ENCODE results near the gene CEP295NL. TPM values are rescaled to one million over a fixed set of nuclear protein-coding genes. Genes with fewer than 3 reads are reported as not detected.
A peak's percentile ranks its signal among the peaks of the same experiment; 100 is the strongest.

CEP295NL gene
- total and polyA plus RNA-seq, 9 donors = 0.25 to 8.0 (median 4.4) TPM

DNA sequence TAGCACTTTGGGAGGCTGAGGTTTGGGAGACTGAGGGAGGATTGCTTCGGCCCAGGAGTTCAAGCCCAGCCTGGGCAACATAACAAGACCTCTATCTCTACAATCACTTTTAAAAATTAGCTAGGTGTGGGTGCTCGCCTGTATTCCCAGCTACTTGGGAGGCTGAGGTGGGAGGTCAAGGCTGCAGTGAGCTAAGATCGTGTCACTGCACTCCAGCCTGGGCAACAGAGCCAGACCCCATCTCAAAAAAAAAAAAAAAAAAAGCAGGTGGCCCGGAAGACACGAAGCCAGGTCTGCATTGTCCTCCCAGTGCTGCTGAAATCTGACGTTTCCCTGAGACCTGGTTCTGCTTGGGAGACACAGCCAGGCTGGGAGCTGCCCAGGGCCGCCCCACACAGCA, 41.0 kb upstream of the CEP295NL start:
- H3K27me3 ChIP-seq = no peaks in the 10 kb centered on the region
- intact Hi-C loops (cut with DNase I) = no loop called here
- no peaks in the 10 kb centered on the region for H3K36me3 ChIP-seq
- no peak overlapping the region for H3K27ac ChIP-seq
- DNase-seq = no peak
- H3K4me1 ChIP-seq (ENCODE audit: insufficient read depth) = peaks cover 30% of the 10 kb centered on the region
- no peaks in the 10 kb centered on the region for H3K9me3 ChIP-seq
- WGBS, 3 donors = 81 to 85% (median 84%) methylated on average over 7 of the region's 7 CpGs
- no peak overlapping the region for H3K4me3 ChIP-seq
- TF ChIP-seq EP300 (IDR thresholded peaks at IDR 0.05) = no peak
- TF ChIP-seq, protein P1, sequence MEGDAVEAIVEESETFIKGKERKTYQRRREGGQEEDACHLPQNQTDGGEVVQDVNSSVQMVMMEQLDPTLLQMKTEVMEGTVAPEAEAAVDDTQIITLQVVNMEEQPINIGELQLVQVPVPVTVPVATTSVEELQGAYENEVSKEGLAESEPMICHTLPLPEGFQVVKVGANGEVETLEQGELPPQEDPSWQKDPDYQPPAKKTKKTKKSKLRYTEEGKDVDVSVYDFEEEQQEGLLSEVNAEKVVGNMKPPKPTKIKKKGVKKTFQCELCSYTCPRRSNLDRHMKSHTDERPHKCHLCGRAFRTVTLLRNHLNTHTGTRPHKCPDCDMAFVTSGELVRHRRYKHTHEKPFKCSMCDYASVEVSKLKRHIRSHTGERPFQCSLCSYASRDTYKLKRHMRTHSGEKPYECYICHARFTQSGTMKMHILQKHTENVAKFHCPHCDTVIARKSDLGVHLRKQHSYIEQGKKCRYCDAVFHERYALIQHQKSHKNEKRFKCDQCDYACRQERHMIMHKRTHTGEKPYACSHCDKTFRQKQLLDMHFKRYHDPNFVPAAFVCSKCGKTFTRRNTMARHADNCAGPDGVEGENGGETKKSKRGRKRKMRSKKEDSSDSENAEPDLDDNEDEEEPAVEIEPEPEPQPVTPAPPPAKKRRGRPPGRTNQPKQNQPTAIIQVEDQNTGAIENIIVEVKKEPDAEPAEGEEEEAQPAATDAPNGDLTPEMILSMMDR (IDR thresholded peaks at IDR 0.05) = no peak
- no peak for TF ChIP-seq POLR2A (IDR thresholded peaks at IDR 0.05)

DNA sequence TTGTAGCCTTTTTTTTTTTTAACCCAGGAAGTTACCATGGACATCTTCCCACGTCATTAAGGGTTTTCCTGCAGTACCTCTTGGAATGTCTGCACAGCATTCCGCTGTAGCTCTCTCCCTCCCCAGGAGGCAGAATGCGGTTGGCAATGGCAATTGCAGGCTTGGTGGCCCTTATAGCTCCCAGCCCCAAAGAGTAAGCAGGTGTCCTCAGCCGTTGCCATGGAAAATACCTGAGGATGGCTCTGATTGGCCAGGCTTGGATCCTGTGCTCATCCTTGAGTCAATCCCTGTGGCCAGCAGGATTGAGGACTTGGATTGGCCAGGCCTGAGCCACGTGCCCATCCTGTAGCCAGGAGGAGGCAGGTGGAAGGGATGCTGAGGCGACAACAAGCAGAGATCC, 37.7 kb upstream of the CEP295NL start:
- DNase-seq = no peak
- Histone ChIP-seq H3K4me1 (ENCODE audit: insufficient read depth) (peaks cover 16% of the 10 kb centered on the region), H3K9me3 (no peaks in the 10 kb centered on the region), H3K4me3 (no peak overlapping the region), H3K27ac (no peak overlapping the region), H3K27me3 (no peaks in the 10 kb centered on the region), H3K36me3 (no peaks in the 10 kb centered on the region)
- WGBS, 3 donors = 42 to 51% (median 49%) methylated on average over 6 of the region's 6 CpGs
- TF ChIP-seq, protein P1 (IDR thresholded peaks at IDR 0.05) = no peak
- TF ChIP-seq POLR2A (IDR thresholded peaks at IDR 0.05) (no peak), EP300 (IDR thresholded peaks at IDR 0.05) (no peak)
- intact Hi-C loops (cut with DNase I) = no loop called here

DNA sequence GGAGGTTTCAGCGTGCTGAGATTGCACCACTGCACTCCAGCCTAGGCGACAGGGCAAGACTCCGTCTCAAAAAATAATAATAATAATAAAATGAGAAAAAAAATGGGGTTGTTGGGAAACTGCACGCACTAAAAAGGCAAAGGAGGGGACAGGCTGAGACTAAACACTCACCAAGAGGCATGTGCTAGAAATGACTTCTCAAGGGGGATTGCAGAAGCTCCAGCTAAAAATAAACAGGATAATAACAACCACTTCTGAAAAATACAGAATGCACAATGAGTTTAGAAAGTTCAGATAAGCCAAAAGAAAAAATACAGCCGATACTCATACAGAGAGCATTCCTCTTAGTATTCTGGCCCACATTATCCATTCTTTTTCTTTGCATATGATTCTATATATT, 37.3 kb upstream of the CEP295NL start:
- DNase-seq = no peak
- peak overlapping the region in 1 of 2 donors; percentile 50 for H3K27ac ChIP-seq
- intact Hi-C loops (cut with DNase I) = no loop called here
- peaks cover 19% of the 10 kb centered on the region for H3K4me1 ChIP-seq (ENCODE audit: insufficient read depth)
- H3K4me3 ChIP-seq = no peak overlapping the region
- no peaks in the 10 kb centered on the region for H3K27me3 ChIP-seq
- TF ChIP-seq, protein P1 (IDR thresholded peaks at IDR 0.05) = no peak
- no peak for TF ChIP-seq EP300 (IDR thresholded peaks at IDR 0.05)
- no peak for TF ChIP-seq POLR2A (IDR thresholded peaks at IDR 0.05)
- no peaks in the 10 kb centered on the region for H3K36me3 ChIP-seq
- no peaks in the 10 kb centered on the region for H3K9me3 ChIP-seq
- 11 to 33% (median 13%) methylated on average over 5 of the region's 5 CpGs for WGBS, 3 donors

DNA sequence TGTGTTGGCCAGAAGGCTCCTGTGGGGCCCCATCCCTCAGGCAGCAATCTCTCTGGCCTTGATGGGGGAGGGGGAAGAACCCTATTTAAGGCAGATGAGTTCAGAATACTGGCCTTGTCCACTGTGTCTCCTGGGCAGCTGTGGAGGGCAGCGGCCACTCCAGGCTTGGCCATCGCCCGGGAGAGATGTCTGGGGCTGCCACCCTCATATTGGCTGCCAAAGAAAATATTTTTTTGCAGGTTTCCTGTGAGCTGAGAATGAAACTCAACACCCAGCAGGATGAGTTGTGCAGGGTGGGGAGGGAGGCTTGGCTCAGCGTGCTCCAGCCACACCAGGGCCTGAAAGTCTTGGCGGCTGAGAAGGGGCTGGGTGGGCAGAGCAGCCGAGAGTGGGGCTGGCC, 36.6 kb upstream of the CEP295NL start:
- no peak for TF ChIP-seq EP300 (IDR thresholded peaks at IDR 0.05)
- TF ChIP-seq, protein P1 (IDR thresholded peaks at IDR 0.05) = no peak
- TF ChIP-seq POLR2A (IDR thresholded peaks at IDR 0.05) = no peak
- intact Hi-C loops (cut with DNase I) = loop anchor here in 1 of 4 donors (10.0 kb wide), 1 partner anchor 75 kb away; no protein-coding TSS in a partner anchor
- Histone ChIP-seq H3K9me3 (no peaks in the 10 kb centered on the region), H3K27me3 (no peaks in the 10 kb centered on the region), H3K27ac (peak overlapping the region in 1 of 2 donors; percentile 50), H3K4me3 (no peak overlapping the region), H3K4me1 (ENCODE audit: insufficient read depth) (peaks cover 26% of the 10 kb centered on the region), H3K36me3 (no peaks in the 10 kb centered on the region)
- no peak for DNase-seq
- 27 to 39% (median 31%) methylated on average over 6 of the region's 6 CpGs for WGBS, 3 donors
